Activated CD8-positive, alpha-beta memory T cell treated with anti-CD3 and anti-CD28 coated beads, Interleukin-2, amount 50 U/mL, for 48 hours (primary cell): Measurements from ENCODE around the gene CXCL11.
A peak's percentile ranks its signal among the peaks of the same experiment; 100 is the strongest.
"Not testable (repeated sequence)": the region's sequence is repeated elsewhere in the genome, so short reads cannot be mapped to it uniquely, and the experiment has no call there.

ENCODE experiments used
- DNase-seq: peaks from one replicate; pipeline ENCODE4 v3.0.0-alpha.2; 2020

CXCL11 gene

GRCh38 chr4:76035799-76036380 lies at the start of gene CXCL11:
CXCL11 (minus strand) TSS chr4:76036070; CDS start chr4:76035987, 83 bp downstream.
- no peak for DNase-seq

GRCh38 chr4:76084542-76084941 lies 48.7 kb upstream of the CXCL11 start:
- DNase-seq = no peak

- no peak for DNase-seq
Measured at GRCh38 chr4:76083386-76083988, 47.6 kb upstream of the CXCL11 start.

GRCh38 chr4:76078033-76078613 lies 42.3 kb upstream of the CXCL11 start:
- DNase-seq = no peak

GRCh38 chr4:76074993-76075600 lies 39.2 kb upstream of the CXCL11 start:
- no peak for DNase-seq

GRCh38 chr4:76074468-76074867 lies 38.6 kb upstream of the CXCL11 start, which contains the start of gene ART3:
ART3 (plus strand) TSS chr4:76074709; CDS start chr4:76075890, 1,181 bp downstream.
- DNase-seq = no peak

GRCh38 chr4:76072760-76073159 lies 36.9 kb upstream of the CXCL11 start:
- no peak for DNase-seq

GRCh38 chr4:76067652-76068286 lies 31.9 kb upstream of the CXCL11 start:
- DNase-seq = peak; percentile 72

- no peak for DNase-seq
Measured at GRCh38 chr4:76066546-76066945, 30.7 kb upstream of the CXCL11 start.

- no peak for DNase-seq
Measured at GRCh38 chr4:76061982-76062381, 26.1 kb upstream of the CXCL11 start.

GRCh38 chr4:76061421-76061820 lies 25.6 kb upstream of the CXCL11 start:
- no peak for DNase-seq

GRCh38 chr4:76060506-76060905 lies 24.6 kb upstream of the CXCL11 start:
- no peak for DNase-seq

- DNase-seq = no peak
Measured at GRCh38 chr4:76059750-76060149, 23.9 kb upstream of the CXCL11 start.

- DNase-seq = no peak
Measured at GRCh38 chr4:76058888-76059426, 23.1 kb upstream of the CXCL11 start.

- DNase-seq = no peak
Measured at GRCh38 chr4:76058302-76058701, 22.4 kb upstream of the CXCL11 start.

- no peak for DNase-seq
Measured at GRCh38 chr4:76055421-76055820, 19.6 kb upstream of the CXCL11 start.

- DNase-seq = no peak
Measured at GRCh38 chr4:76055016-76055415, 19.1 kb upstream of the CXCL11 start.

GRCh38 chr4:76053730-76054129 lies 17.9 kb upstream of the CXCL11 start:
- DNase-seq = no peak

- DNase-seq = not testable (repeated sequence)
Measured at GRCh38 chr4:76050560-76051050, 14.7 kb upstream of the CXCL11 start.

GRCh38 chr4:76049860-76050416 lies 14.1 kb upstream of the CXCL11 start:
- DNase-seq = not testable (repeated sequence)

- not testable (repeated sequence) for DNase-seq
Measured at GRCh38 chr4:76044686-76045085, 8.8 kb upstream of the CXCL11 start.

GRCh38 chr4:76043306-76043705 lies 7.4 kb upstream of the CXCL11 start:
- DNase-seq = not testable (repeated sequence)
